Small intestine (tissue), 7 donors: Measurements from ENCODE around the gene RSPH9. TPM values are rescaled to one million over a fixed set of nuclear protein-coding genes. Genes with fewer than 3 reads are reported as not detected.
"Not testable (repeated sequence)": the region's sequence is repeated elsewhere in the genome, so short reads cannot be mapped to it uniquely, and the experiment has no call there.

Experiments
- DNase-seq, 2 donors: peaks; one replicate each; pipeline versions ENCODE4 v3.0.0 to v3.0.0-alpha.2; 2013
- FAIRE-seq: peaks from 2 replicates; lab custom pipeline; 2012; peaks lifted over from hg19 to GRCh38; lab: Jason Lieb, UNC
- H3K27ac ChIP-seq, 3 donors: one replicate each; pipeline ENCODE4 v1.5.1; 2013; ENCODE audit warnings: low read length in 2 of 3, mild to moderate bottlenecking in 2 of 3, control low read depth in 1 of 3, inconsistent platforms in 1 of 3, low read depth in 1 of 3, moderate library complexity in 1 of 3
- H3K27me3 ChIP-seq, 3 donors: one replicate each; pipeline ENCODE4 v1.6.1; 2013; ENCODE audit warnings: low read length in 3 of 3, inconsistent platforms in 1 of 3; ENCODE audit not compliant: control insufficient read depth in 3 of 3, insufficient read depth in 3 of 3
- H3K36me3 ChIP-seq, 3 donors: one replicate each; pipeline ENCODE4 v1.6.1; 2013; ENCODE audit warnings: low read length in 3 of 3, inconsistent platforms in 1 of 3, low read depth in 1 of 3, mild to moderate bottlenecking in 1 of 3, moderate library complexity in 1 of 3; ENCODE audit not compliant: control insufficient read depth in 3 of 3, insufficient read depth in 2 of 3
- H3K4me1 ChIP-seq, 3 donors: one replicate each; pipeline ENCODE4 v1.6.1; 2013; ENCODE audit warnings: low read length in 2 of 3, inconsistent platforms in 1 of 3, low read depth in 1 of 3, mild to moderate bottlenecking in 1 of 3, moderate library complexity in 1 of 3; ENCODE audit not compliant: control insufficient read depth in 3 of 3, insufficient read depth in 2 of 3
- H3K4me3 ChIP-seq, 3 donors: one replicate each; pipeline ENCODE4 v1.5.1; 2013; ENCODE audit warnings: low read length in 3 of 3, control low read depth in 1 of 3, inconsistent platforms in 1 of 3, low read depth in 1 of 3, mild to moderate bottlenecking in 1 of 3, moderate library complexity in 1 of 3
- H3K9me3 ChIP-seq, 2 donors: one replicate each; pipeline ENCODE4 v1.6.1; 2013; ENCODE audit warnings: low read depth in 1 of 2, low read length in 1 of 2; ENCODE audit not compliant: control insufficient read depth in 2 of 2, insufficient read depth in 1 of 2
- WGBS, 3 donors: extraction: QIAGEN DNeasy Blood & Tissue Kit; methylation state at CpG; one replicate each; pipeline ENCODE4 v1.1.7; 2013; 5-methylcytosine and 5-hydroxymethylcytosine counted together
- polyA plus RNA-seq, 4 donors: library from polyadenylated mRNA; stranded (reverse) in 3 of 4; unstranded in 1 of 4; fragments of 200-250 nt in 3 of 4; fragments of 120-200 nt in 1 of 4; gene quantifications; one replicate each; pipeline versions ENCODE4 v1.2.1 to v1.2.3, GENCODE V29; 2013
- donor health status: healthy with polysubstance abuse.
- donor health status: control.
- donor health status: control.
- donor health status: Bipolar disorder and iron deficiency.
- donor health status: healthy.

RSPH9 gene
- polyA plus RNA-seq, 4 donors, result 0.42 to 1.1 (median 0.76) TPM

DNA sequence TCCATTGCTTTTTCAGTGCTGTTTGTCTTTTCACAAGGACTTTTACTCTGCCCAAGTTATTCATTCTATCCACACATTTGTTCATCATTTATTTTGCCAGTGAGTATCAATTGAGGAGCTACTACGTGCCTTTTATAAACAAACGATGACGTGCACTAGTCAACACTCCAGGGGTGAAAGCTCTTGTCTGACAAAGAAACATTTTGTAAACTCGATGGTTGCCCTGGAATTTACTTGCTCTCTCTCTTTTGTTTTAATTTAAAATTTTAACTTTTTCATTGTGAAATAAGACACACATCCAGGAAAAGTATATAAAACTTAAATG is 51.1 kb downstream of the RSPH9 start:
- H3K27me3 ChIP-seq, result no peaks in the 10 kb centered on the region
- peaks cover 0 to 41% (median 9%) of the 10 kb centered on the region in 3 donors for H3K4me1 ChIP-seq
- H3K4me3 ChIP-seq, result no peak overlapping the region
- DNase-seq (no peak), FAIRE-seq (no peak)
- 12 to 54% (median 50%) methylated on average over 4 of the region's 4 CpGs for WGBS, 3 donors
- H3K9me3 ChIP-seq, result no peaks in the 10 kb centered on the region
- peak overlapping the region in 2 of 3 donors; percentile 65 to 77 for H3K27ac ChIP-seq
- H3K36me3 ChIP-seq, result no peaks in the 10 kb centered on the region

DNA sequence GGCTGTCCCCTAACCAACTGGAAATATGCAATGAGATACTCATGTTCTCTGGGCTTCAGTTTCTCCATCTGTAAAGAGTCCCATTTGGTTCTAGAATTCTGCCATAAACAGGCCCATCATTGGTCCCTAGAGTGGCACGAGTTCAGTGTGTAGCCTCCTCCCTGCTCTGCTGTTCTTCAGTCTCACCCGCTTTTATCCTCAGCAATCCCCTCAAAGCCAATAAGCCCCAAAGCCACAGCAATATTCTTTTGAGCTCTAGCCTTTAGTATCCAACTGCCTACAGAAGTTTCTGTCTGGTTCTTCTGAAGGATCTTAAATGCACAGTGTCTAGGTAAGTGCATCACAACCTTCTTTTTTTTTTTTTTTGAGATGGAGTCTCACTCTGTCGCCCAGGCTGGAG is 52.6 kb downstream of the RSPH9 start:
- FAIRE-seq, result no peak
- 93 to 97% (median 95%) methylated on average over 3 of the region's 3 CpGs for WGBS, 3 donors

DNA sequence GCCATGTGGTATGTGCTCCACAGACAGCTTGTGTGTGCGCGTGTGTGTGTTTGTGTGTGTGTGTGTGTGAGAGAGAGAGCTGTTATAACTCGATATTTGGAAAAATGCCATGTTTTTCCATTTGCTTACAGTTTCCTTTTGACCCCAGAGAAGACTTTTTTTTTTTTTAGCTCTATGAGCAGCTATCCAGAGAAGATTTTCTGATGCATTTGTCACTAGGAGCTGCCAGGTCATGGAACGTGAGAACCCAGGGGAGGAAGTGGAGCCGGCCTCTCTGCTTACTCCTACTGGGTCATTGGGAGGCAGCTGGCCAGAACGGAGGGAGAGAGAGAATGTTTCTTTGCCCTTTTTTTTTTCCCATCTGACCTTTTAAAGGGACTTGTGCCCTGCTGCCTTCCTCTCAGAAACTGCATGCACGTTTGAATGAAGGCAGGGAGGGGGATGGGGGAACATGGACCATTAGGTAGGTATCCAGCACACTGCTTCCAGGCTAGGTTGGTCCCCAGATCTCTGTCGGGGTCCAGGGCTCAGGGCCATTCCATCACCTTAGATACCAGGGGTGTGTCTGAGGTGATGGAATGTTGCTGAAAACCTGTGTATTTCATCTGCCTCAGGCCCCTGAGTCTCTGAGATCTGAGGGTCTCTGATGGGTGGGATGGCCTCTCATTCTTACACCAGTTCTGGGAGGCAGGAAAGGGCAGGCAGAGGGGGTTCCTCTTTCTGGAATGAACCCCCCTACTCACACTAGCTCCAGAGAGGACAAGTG is 53.9 kb downstream of the RSPH9 start:
- Histone ChIP-seq H3K27ac (peak overlapping the region in 2 of 3 donors; percentile 89 to 93), H3K9me3 (no peaks in the 10 kb centered on the region), H3K4me3 (no peak overlapping the region), H3K4me1 (peaks cover 0 to 59% (median 13%) of the 10 kb centered on the region in 3 donors), H3K27me3 (no peaks in the 10 kb centered on the region), H3K36me3 (no peaks in the 10 kb centered on the region)
- 13 to 29% (median 26%) methylated on average over 8 of the region's 8 CpGs for WGBS, 3 donors
- FAIRE-seq (no peak), DNase-seq (peak; percentile 43 to 46)

More for the DNA sequence above, 52.6 kb downstream of the RSPH9 start:
- no peaks in the 10 kb centered on the region for H3K27me3 ChIP-seq
- H3K4me3 ChIP-seq, result no peak overlapping the region
- no peak overlapping the region for H3K27ac ChIP-seq
- H3K4me1 ChIP-seq, result peaks cover 0 to 46% (median 10%) of the 10 kb centered on the region in 3 donors
- no peaks in the 10 kb centered on the region for H3K36me3 ChIP-seq
- DNase-seq, result no peak
- H3K9me3 ChIP-seq, result no peaks in the 10 kb centered on the region

DNA sequence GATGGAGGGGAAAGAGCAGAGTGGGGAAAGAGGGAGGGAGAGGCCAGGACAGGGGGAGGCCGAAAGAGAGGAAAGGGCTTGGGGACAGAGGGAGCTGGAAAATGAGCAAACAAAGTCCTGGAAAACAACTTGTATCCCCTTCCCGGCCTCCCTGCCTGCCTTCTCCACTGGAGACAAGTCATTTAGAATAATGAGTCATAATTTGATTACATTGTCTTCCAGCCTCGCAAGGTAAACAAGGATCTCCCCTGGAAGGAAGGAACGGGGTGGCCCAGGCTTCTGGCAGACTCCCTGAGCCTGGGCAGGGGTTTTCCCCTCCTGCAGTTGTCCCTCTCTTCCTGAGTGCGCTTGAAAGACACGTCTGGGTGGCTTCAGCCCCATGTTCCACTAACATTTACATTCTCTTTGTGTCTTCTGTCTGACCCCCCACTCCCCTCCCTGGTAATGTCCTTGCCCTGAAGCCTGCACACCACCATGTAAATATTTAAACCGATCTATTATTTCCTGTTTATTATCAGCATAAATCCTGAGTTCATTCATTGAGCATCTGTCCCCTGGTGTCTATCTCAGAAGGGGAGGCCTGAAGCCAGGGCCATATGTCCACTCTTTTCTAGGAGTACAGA is 54.8 kb downstream of the RSPH9 start:
- Histone ChIP-seq H3K27me3 (no peaks in the 10 kb centered on the region), H3K27ac (peak overlapping the region; percentile 55 to 93 (median 89)), H3K4me3 (no peak overlapping the region), H3K36me3 (no peaks in the 10 kb centered on the region), H3K9me3 (no peaks in the 10 kb centered on the region), H3K4me1 (peaks cover 0 to 64% (median 14%) of the 10 kb centered on the region in 3 donors)
- WGBS, 3 donors, result 9 to 34% (median 21%) methylated on average over 7 of the region's 7 CpGs
- DNase-seq, result peak; percentile 78 to 81
- FAIRE-seq, result no peak

DNA sequence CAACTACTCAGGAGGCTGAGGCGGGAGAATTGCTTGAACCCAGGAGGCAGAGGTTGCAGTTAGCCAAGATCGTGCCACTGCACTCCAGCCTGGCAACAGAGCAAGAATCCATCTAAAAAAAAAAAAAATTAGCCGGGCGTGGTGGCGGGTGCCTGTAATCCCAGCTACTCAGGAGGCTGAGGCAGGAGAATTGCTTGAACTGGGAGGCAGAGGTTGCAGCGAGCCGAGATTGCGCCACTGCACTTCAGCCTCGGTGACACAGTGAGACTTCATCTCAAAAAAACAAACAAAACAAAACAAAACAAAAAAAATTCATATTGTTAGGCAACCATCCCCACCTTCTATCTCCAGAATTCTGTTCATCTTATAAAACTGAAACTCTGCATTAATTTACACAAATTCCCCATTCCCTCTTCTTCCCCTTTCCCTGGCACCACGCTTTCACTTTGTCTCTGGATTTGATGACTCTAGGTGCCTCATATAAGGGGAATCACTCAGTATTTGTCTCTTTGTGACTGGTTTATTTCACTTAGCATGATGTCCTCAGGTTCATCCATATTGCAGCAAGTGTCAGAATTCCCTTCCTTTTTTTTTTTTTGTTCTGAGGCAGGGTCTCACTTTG is 56.2 kb downstream of the RSPH9 start:
- not testable (repeated sequence) for H3K9me3 ChIP-seq, FAIRE-seq, DNase-seq, H3K4me3 ChIP-seq, H3K36me3 ChIP-seq, H3K27me3 ChIP-seq
- Histone ChIP-seq H3K27ac (peak overlapping the region in 1 of 3 donors; percentile 40), H3K4me1 (peaks cover 0 to 61% (median 17%) of the 10 kb centered on the region in 3 donors)
- WGBS, 3 donors, result 60 to 75% (median 61%) methylated on average over 9 to 10 of the region's 10 CpGs

DNA sequence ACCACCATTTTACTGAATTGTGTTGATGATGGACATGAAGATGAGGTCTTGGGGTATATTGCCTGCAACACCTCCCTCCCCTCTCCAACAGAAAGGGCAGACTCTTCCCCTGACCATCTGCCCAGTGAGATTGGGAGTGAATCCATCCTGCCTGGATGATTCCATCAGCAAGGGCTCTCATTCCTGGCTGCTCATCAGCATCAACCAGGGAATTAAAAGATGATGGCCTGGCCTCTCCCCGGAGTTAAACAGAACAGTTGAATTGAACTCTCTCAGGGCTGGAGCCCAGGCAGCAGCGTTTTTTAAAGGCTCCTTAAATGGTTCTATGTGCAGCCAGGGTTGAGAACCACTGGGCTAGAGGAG is 57.3 kb downstream of the RSPH9 start:
- Histone ChIP-seq H3K36me3 (no peaks in the 10 kb centered on the region), H3K4me1 (peaks cover 0 to 66% (median 23%) of the 10 kb centered on the region in 3 donors), H3K27me3 (no peaks in the 10 kb centered on the region), H3K9me3 (no peaks in the 10 kb centered on the region), H3K27ac (peak overlapping the region; percentile 2 to 95 (median 79)), H3K4me3 (no peak overlapping the region)
- FAIRE-seq (no peak), DNase-seq (no peak)
- 5 to 30% (median 26%) methylated on average over 2 of the region's 2 CpGs for WGBS, 3 donors

DNA sequence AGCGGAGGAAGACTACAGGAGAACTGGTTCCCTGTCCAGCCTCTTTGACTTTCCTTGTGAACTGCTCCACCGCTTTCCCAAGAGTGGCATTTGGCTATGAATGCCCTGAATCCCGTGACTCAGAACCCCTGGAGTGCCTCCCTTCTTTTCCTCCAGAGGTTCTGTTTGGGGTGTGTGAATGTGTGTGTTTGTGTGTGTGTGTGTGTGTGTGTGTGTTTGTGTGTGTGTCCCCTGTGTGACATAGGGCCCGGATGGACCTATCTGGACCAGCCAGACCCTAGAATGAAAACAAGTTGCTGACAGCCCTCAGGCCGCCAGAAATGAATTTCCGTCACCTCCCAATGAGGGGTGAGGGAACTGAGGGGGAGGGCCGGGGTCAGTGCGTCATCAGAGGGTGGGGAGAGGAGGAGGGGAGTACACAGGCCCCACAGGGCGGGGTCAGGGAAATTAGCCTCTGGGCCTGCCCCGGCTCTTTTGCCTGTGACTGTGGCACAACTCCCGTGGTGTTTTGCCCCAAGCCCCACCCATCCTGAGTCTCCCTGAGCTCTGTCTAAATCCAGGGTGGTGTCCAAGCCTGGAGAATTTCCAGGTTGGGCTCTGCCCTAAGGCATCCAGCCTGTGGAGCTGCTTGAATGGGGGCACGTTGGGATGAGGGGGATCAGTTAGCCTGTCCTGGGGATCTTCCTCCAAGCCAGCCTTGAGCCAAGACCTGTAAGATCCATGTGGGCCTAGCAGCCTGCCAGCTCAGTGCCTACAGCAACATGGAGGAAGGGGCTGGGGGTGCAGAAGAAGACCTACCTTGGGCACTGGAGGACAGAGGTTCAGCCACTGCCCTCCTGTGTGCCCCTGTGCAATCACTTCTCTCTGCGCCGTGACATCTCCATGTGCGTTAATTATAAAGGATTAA is 58.0 kb downstream of the RSPH9 start:
- peak; percentile 91 to 93 for DNase-seq
- Histone ChIP-seq H3K27me3 (no peaks in the 10 kb centered on the region), H3K4me1 (peaks cover 0 to 72% (median 23%) of the 10 kb centered on the region in 3 donors), H3K4me3 (no peak overlapping the region), H3K9me3 (no peaks in the 10 kb centered on the region), H3K36me3 (no peaks in the 10 kb centered on the region), H3K27ac (peak overlapping the region; percentile 26 to 95 (median 79))
- no peak for FAIRE-seq
- whole genome bisulfite sequencing, 3 donors, result 14 to 25% (median 22%) methylated on average over 13 to 15 of the region's 15 CpGs
